ENCODE measurements around the gene PSMG3. TPM values are rescaled to one million over a fixed set of nuclear protein-coding genes. Genes with fewer than 3 reads are reported as not detected.

PSMG3 gene
- 56.0 TPM for total RNA-seq
- 85.2 TPM for polyA plus RNA-seq
- long read RNA-seq, donor 1, partial matches to known transcripts, result 0 of 2 reads
- long read RNA-seq, donor 1, other reads (novel, unspliced or antisense), result 0 of 2 reads
- long read RNA-seq, donor 2, result 0 reads
- long read RNA-seq, donor 3, transcript PSMG3-203 (3 exons, 774 nt), result minor isoform, 20 of 70 reads
- long read RNA-seq, donor 3, transcript PSMG3-202 (2 exons, 1,391 nt), result major isoform, 50 of 70 reads
- long read RNA-seq, donor 3, partial matches to known transcripts, result 0 of 70 reads
- long read RNA-seq, donor 3, other reads (novel, unspliced or antisense), result 0 of 70 reads
- long read RNA-seq, donor 4, transcript PSMG3-202 (2 exons, 1,391 nt), result major isoform, 32 of 35 reads
- long read RNA-seq, donor 4, partial matches to known transcripts, result 0 of 35 reads
- long read RNA-seq, donor 4, other reads (novel, unspliced or antisense), result 0 of 35 reads
- long read RNA-seq, donor 5, transcript PSMG3-203 (3 exons, 774 nt), result minor isoform, 22 of 85 reads
- long read RNA-seq, donor 5, transcript PSMG3-202 (2 exons, 1,391 nt), result major isoform, 63 of 85 reads
- long read RNA-seq, donor 5, partial matches to known transcripts, result 0 of 85 reads
- long read RNA-seq, donor 5, other reads (novel, unspliced or antisense), result 0 of 85 reads
- long read RNA-seq, donor 6, transcript PSMG3-202 (2 exons, 1,391 nt), result major isoform, 52 of 56 reads
- long read RNA-seq, donor 6, partial matches to known transcripts, result 0 of 56 reads
- long read RNA-seq, donor 6, other reads (novel, unspliced or antisense), result 0 of 56 reads
- long read RNA-seq, donor 7, transcript PSMG3-202 (2 exons, 1,391 nt), result major isoform, 38 of 52 reads
- long read RNA-seq, donor 7, transcript PSMG3-203 (3 exons, 774 nt), result minor isoform, 13 of 52 reads
- long read RNA-seq, donor 7, partial matches to known transcripts, result 0 of 52 reads
- long read RNA-seq, donor 7, other reads (novel, unspliced or antisense), result 0 of 52 reads
- long read RNA-seq, donor 8, transcript PSMG3-202 (2 exons, 1,391 nt), result major isoform, 11 of 15 reads
- long read RNA-seq, donor 8, partial matches to known transcripts, result 0 of 15 reads
- long read RNA-seq, donor 8, other reads (novel, unspliced or antisense), result 0 of 15 reads
- long read RNA-seq, donor 9, transcript PSMG3-202 (2 exons, 1,391 nt), result major isoform, 27 of 29 reads
- long read RNA-seq, donor 9, partial matches to known transcripts, result 0 of 29 reads
- long read RNA-seq, donor 9, other reads (novel, unspliced or antisense), result 0 of 29 reads
- long read RNA-seq, donor 10, transcript PSMG3-203 (3 exons, 774 nt), result minor isoform, 6 of 25 reads
- long read RNA-seq, donor 10, transcript PSMG3-202 (2 exons, 1,391 nt), result major isoform, 19 of 25 reads
- long read RNA-seq, donor 10, partial matches to known transcripts, result 0 of 25 reads
- long read RNA-seq, donor 10, other reads (novel, unspliced or antisense), result 0 of 25 reads

GRCh38 chr7:1569833-1570632 lies at the start of gene PSMG3:
TSS of gene PSMG3 (minus strand) at chr7:1570032. CDS start at chr7:1569339, 693 bp downstream.
- Histone ChIP-seq H3K27ac (ENCODE audit: low read depth in 1 of 2, low read length in 1 of 2) (peak within 1 kb of the TSS; percentile 92 to 96), H3K4me3 (ENCODE audit: low read length in 2 of 2) (peak within 1 kb of the TSS; percentile 98 to 99), H3K9me3 (ENCODE audit: control insufficient read depth in 2 of 2, insufficient read depth in 1 of 2, low read length in 1 of 2) (no peaks in the 10 kb centered on the region), H3K36me3 (ENCODE audit: control insufficient read depth in 2 of 2, insufficient read depth in 2 of 2, low read length in 1 of 2) (peaks cover 19 to 21% of the 10 kb centered on the region in 2 donors), H3K4me1 (ENCODE audit: control insufficient read depth in 2 of 2, insufficient read depth in 2 of 2, low read length in 2 of 2) (peaks cover 6 to 37% of the 10 kb centered on the region in 2 donors), H3K27me3 (ENCODE audit: control insufficient read depth in 2 of 2, insufficient read depth in 1 of 2, low read length in 1 of 2) (no peaks in the 10 kb centered on the region)
- peak in 6 of 9 donors; percentile 67 to 88 (median 76) for DNase-seq (ENCODE audit: low read depth in 6 of 9, low spot score in 9 of 9)
- WGBS, result under 1% methylated on average over 95 of the region's 95 CpGs

GRCh38 chr7:1618475-1618874 lies 48.6 kb upstream of the PSMG3 start:
- H3K27ac ChIP-seq (ENCODE audit: low read depth in 1 of 2, low read length in 1 of 2), result no peak overlapping the region
- H3K27me3 ChIP-seq (ENCODE audit: control insufficient read depth in 2 of 2, insufficient read depth in 1 of 2, low read length in 1 of 2), result peaks cover 0 to 8% of the 10 kb centered on the region in 2 donors
- DNase-seq (ENCODE audit: low read depth in 6 of 9, low spot score in 9 of 9), result no peak
- no peaks in the 10 kb centered on the region for H3K36me3 ChIP-seq (ENCODE audit: control insufficient read depth in 2 of 2, insufficient read depth in 2 of 2, low read length in 1 of 2)
- H3K9me3 ChIP-seq (ENCODE audit: control insufficient read depth in 2 of 2, insufficient read depth in 1 of 2, low read length in 1 of 2), result peaks cover 0 to 14% of the 10 kb centered on the region in 2 donors
- H3K4me1 ChIP-seq (ENCODE audit: control insufficient read depth in 2 of 2, insufficient read depth in 2 of 2, low read length in 2 of 2), result no peaks in the 10 kb centered on the region
- WGBS, result 85% methylated on average over 3 of the region's 3 CpGs
- H3K4me3 ChIP-seq (ENCODE audit: low read length in 2 of 2), result no peak overlapping the region

- Histone ChIP-seq H3K27ac (ENCODE audit: low read depth in 1 of 2, low read length in 1 of 2) (no peak overlapping the region), H3K4me3 (ENCODE audit: low read length in 2 of 2) (no peak overlapping the region), H3K36me3 (ENCODE audit: control insufficient read depth in 2 of 2, insufficient read depth in 2 of 2, low read length in 1 of 2) (no peaks in the 10 kb centered on the region), H3K4me1 (ENCODE audit: control insufficient read depth in 2 of 2, insufficient read depth in 2 of 2, low read length in 2 of 2) (no peaks in the 10 kb centered on the region), H3K27me3 (ENCODE audit: control insufficient read depth in 2 of 2, insufficient read depth in 1 of 2, low read length in 1 of 2) (peaks cover 0 to 8% of the 10 kb centered on the region in 2 donors), H3K9me3 (ENCODE audit: control insufficient read depth in 2 of 2, insufficient read depth in 1 of 2, low read length in 1 of 2) (peaks cover 0 to 14% of the 10 kb centered on the region in 2 donors)
- DNase-seq (ENCODE audit: low read depth in 6 of 9, low spot score in 9 of 9), result no peak
- WGBS, result 95% methylated on average over 8 of the region's 8 CpGs
Measured at GRCh38 chr7:1617957-1618356, 48.1 kb upstream of the PSMG3 start.

GRCh38 chr7:1616741-1617140 lies 46.9 kb upstream of the PSMG3 start:
- H3K4me3 ChIP-seq (ENCODE audit: low read length in 2 of 2), result no peak overlapping the region
- no peak overlapping the region for H3K27ac ChIP-seq (ENCODE audit: low read depth in 1 of 2, low read length in 1 of 2)
- peaks cover 0 to 14% of the 10 kb centered on the region in 2 donors for H3K9me3 ChIP-seq (ENCODE audit: control insufficient read depth in 2 of 2, insufficient read depth in 1 of 2, low read length in 1 of 2)
- WGBS, result 91% methylated on average over 8 of the region's 8 CpGs
- no peaks in the 10 kb centered on the region for H3K4me1 ChIP-seq (ENCODE audit: control insufficient read depth in 2 of 2, insufficient read depth in 2 of 2, low read length in 2 of 2)
- H3K27me3 ChIP-seq (ENCODE audit: control insufficient read depth in 2 of 2, insufficient read depth in 1 of 2, low read length in 1 of 2), result peaks cover 0 to 8% of the 10 kb centered on the region in 2 donors
- no peaks in the 10 kb centered on the region for H3K36me3 ChIP-seq (ENCODE audit: control insufficient read depth in 2 of 2, insufficient read depth in 2 of 2, low read length in 1 of 2)
- no peak for DNase-seq (ENCODE audit: low read depth in 6 of 9, low spot score in 9 of 9)

GRCh38 chr7:1611708-1612241 lies 41.9 kb upstream of the PSMG3 start:
- peaks cover 0 to 11% of the 10 kb centered on the region in 2 donors for H3K4me1 ChIP-seq (ENCODE audit: control insufficient read depth in 2 of 2, insufficient read depth in 2 of 2, low read length in 2 of 2)
- H3K27me3 ChIP-seq (ENCODE audit: control insufficient read depth in 2 of 2, insufficient read depth in 1 of 2, low read length in 1 of 2), result peaks cover 0 to 4% of the 10 kb centered on the region in 2 donors
- H3K36me3 ChIP-seq (ENCODE audit: control insufficient read depth in 2 of 2, insufficient read depth in 2 of 2, low read length in 1 of 2), result no peaks in the 10 kb centered on the region
- H3K27ac ChIP-seq (ENCODE audit: low read depth in 1 of 2, low read length in 1 of 2), result no peak overlapping the region
- H3K4me3 ChIP-seq (ENCODE audit: low read length in 2 of 2), result no peak overlapping the region
- no peak for DNase-seq (ENCODE audit: low read depth in 6 of 9, low spot score in 9 of 9)
- 81% methylated on average over 10 of the region's 10 CpGs for WGBS
- H3K9me3 ChIP-seq (ENCODE audit: control insufficient read depth in 2 of 2, insufficient read depth in 1 of 2, low read length in 1 of 2), result peaks cover 0 to 1% of the 10 kb centered on the region in 2 donors

GRCh38 chr7:1610678-1611302 lies 41.0 kb upstream of the PSMG3 start:
- no peak overlapping the region for H3K4me3 ChIP-seq (ENCODE audit: low read length in 2 of 2)
- H3K27ac ChIP-seq (ENCODE audit: low read depth in 1 of 2, low read length in 1 of 2), result no peak overlapping the region
- H3K9me3 ChIP-seq (ENCODE audit: control insufficient read depth in 2 of 2, insufficient read depth in 1 of 2, low read length in 1 of 2), result no peaks in the 10 kb centered on the region
- H3K36me3 ChIP-seq (ENCODE audit: control insufficient read depth in 2 of 2, insufficient read depth in 2 of 2, low read length in 1 of 2), result no peaks in the 10 kb centered on the region
- DNase-seq (ENCODE audit: low read depth in 6 of 9, low spot score in 9 of 9), result no peak
- 97% methylated on average over 26 of the region's 26 CpGs for WGBS
- peaks cover 0 to 16% of the 10 kb centered on the region in 2 donors for H3K4me1 ChIP-seq (ENCODE audit: control insufficient read depth in 2 of 2, insufficient read depth in 2 of 2, low read length in 2 of 2)
- peaks cover 0 to 6% of the 10 kb centered on the region in 2 donors for H3K27me3 ChIP-seq (ENCODE audit: control insufficient read depth in 2 of 2, insufficient read depth in 1 of 2, low read length in 1 of 2)

GRCh38 chr7:1610013-1610677 lies 40.3 kb upstream of the PSMG3 start:
- no peak overlapping the region for H3K4me3 ChIP-seq (ENCODE audit: low read length in 2 of 2)
- H3K27ac ChIP-seq (ENCODE audit: low read depth in 1 of 2, low read length in 1 of 2), result no peak overlapping the region
- peaks cover 0 to 6% of the 10 kb centered on the region in 2 donors for H3K27me3 ChIP-seq (ENCODE audit: control insufficient read depth in 2 of 2, insufficient read depth in 1 of 2, low read length in 1 of 2)
- no peaks in the 10 kb centered on the region for H3K36me3 ChIP-seq (ENCODE audit: control insufficient read depth in 2 of 2, insufficient read depth in 2 of 2, low read length in 1 of 2)
- WGBS, result 92% methylated on average over 24 of the region's 24 CpGs
- no peak for DNase-seq (ENCODE audit: low read depth in 6 of 9, low spot score in 9 of 9)
- peaks cover 0 to 19% of the 10 kb centered on the region in 2 donors for H3K4me1 ChIP-seq (ENCODE audit: control insufficient read depth in 2 of 2, insufficient read depth in 2 of 2, low read length in 2 of 2)
- no peaks in the 10 kb centered on the region for H3K9me3 ChIP-seq (ENCODE audit: control insufficient read depth in 2 of 2, insufficient read depth in 1 of 2, low read length in 1 of 2)
